MM.1S (cell line): ENCODE results near the gene SCNN1G.

Experiments
- CTCF ChIP-seq: fragments of 300-600 bp; sonication (generic); IDR thresholded peaks from 2 replicates; pipeline ENCODE4 v1.5.1; 2016; ENCODE audit warnings: antibody characterized with exemption, low read length, mixed read lengths
- EZH2 ChIP-seq: fragments of 300-600 bp; sonication (generic); optimal IDR thresholded peaks from 2 replicates; pipeline ENCODE3; 2017; ENCODE audit warnings: low read depth, mild to moderate bottlenecking, antibody characterized with exemption, low read length, mixed read lengths

- TF ChIP-seq EZH2 (no peak), CTCF (no peak)
Observed at GRCh38 chr16:23217646-23218045, 35.1 kb downstream of the SCNN1G start.
